Neutrophil (primary cell): ENCODE measurements around the gene NEDD4L.

ENCODE experiments used
- H3K27ac ChIP-seq: fragments of 200-600 bp; sonication (generic); 2 replicates; pipeline ENCODE4 v1.5.1; 2016; ENCODE audit warnings: mild to moderate bottlenecking, moderate library complexity
- H3K27me3 ChIP-seq: fragments of 200-600 bp; sonication (generic); 2 replicates; pipeline ENCODE4 v1.6.0; 2016; ENCODE audit warnings: mild to moderate bottlenecking
- H3K36me3 ChIP-seq: fragments of 200-600 bp; sonication (generic); 2 replicates; pipeline ENCODE4 v1.5.1; 2017
- H3K4me1 ChIP-seq, 2 experiments: fragments of 200-600 bp in 1 of 2; sonication (generic) in 1 of 2; 1 replicate in 1 of 2; 2 replicates in 1 of 2; pipeline versions ENCODE4 v1.5.1 to v1.6.1; 2013 to 2016; ENCODE audit warnings: low read depth in 1 of 2, low read length in 1 of 2, mild to moderate bottlenecking in 1 of 2, moderate library complexity in 1 of 2; ENCODE audit not compliant: control insufficient read depth in 1 of 2, insufficient read depth in 1 of 2
- H3K4me3 ChIP-seq, 2 experiments: fragments of 200-600 bp in 1 of 2; sonication (generic) in 1 of 2; 1 replicate in 1 of 2; 2 replicates in 1 of 2; pipeline ENCODE4 v1.5.1; 2013 to 2016; ENCODE audit warnings: low read depth in 1 of 2, low read length in 1 of 2, mild to moderate bottlenecking in 1 of 2, moderate library complexity in 1 of 2
- H3K9me3 ChIP-seq: fragments of 200-600 bp; sonication (generic); 2 replicates; pipeline ENCODE4 v1.5.1; 2016
- CTCF ChIP-seq: fragments of 200-600 bp; sonication (generic); IDR thresholded peaks from 2 replicates; pipeline ENCODE4 v1.5.1; 2016; ENCODE audit warnings: antibody characterized with exemption

The NEDD4L gene

GRCh38 chr18:58013241-58014211 lies 30.5 kb upstream of the NEDD4L start:
- no peaks in the 10 kb centered on the region for H3K9me3 ChIP-seq
- no peak overlapping the region for H3K4me3 ChIP-seq
- H3K27ac ChIP-seq: no peak overlapping the region
- no peak for TF ChIP-seq CTCF
- H3K36me3 ChIP-seq: no peaks in the 10 kb centered on the region
- H3K27me3 ChIP-seq: no peaks in the 10 kb centered on the region
- no peaks in the 10 kb centered on the region for H3K4me1 ChIP-seq

- Histone ChIP-seq H3K4me1 (no peaks in the 10 kb centered on the region), H3K27me3 (no peaks in the 10 kb centered on the region), H3K27ac (no peak overlapping the region), H3K4me3 (no peak overlapping the region), H3K9me3 (no peaks in the 10 kb centered on the region), H3K36me3 (no peaks in the 10 kb centered on the region)
- no peak for TF ChIP-seq CTCF
Measured at GRCh38 chr18:58015065-58015780, 28.8 kb upstream of the NEDD4L start.

- Histone ChIP-seq H3K4me3 (no peak overlapping the region), H3K27ac (no peak overlapping the region), H3K27me3 (no peaks in the 10 kb centered on the region), H3K9me3 (no peaks in the 10 kb centered on the region), H3K36me3 (no peaks in the 10 kb centered on the region), H3K4me1 (no peaks in the 10 kb centered on the region)
- no peak for TF ChIP-seq CTCF
Measured at GRCh38 chr18:58017267-58017666, 26.8 kb upstream of the NEDD4L start.

- H3K4me1 ChIP-seq: no peaks in the 10 kb centered on the region
- H3K9me3 ChIP-seq: no peaks in the 10 kb centered on the region
- H3K36me3 ChIP-seq: no peaks in the 10 kb centered on the region
- H3K4me3 ChIP-seq: no peak overlapping the region
- no peak overlapping the region for H3K27ac ChIP-seq
- no peaks in the 10 kb centered on the region for H3K27me3 ChIP-seq
- no peak for TF ChIP-seq CTCF
Measured at GRCh38 chr18:58020567-58021107, 23.4 kb upstream of the NEDD4L start.

- no peak for TF ChIP-seq CTCF
- no peaks in the 10 kb centered on the region for H3K36me3 ChIP-seq
- no peak overlapping the region for H3K4me3 ChIP-seq
- H3K27ac ChIP-seq: no peak overlapping the region
- no peaks in the 10 kb centered on the region for H3K4me1 ChIP-seq
- peaks cover 2% of the 10 kb centered on the region for H3K27me3 ChIP-seq
- no peaks in the 10 kb centered on the region for H3K9me3 ChIP-seq
Measured at GRCh38 chr18:58021504-58021903, 22.5 kb upstream of the NEDD4L start.
